SJSA1 (cell line): ENCODE results near the gene ARHGEF3. TPM values are rescaled to one million over a fixed set of nuclear protein-coding genes. Genes with fewer than 3 reads are reported as not detected.

ENCODE experiments used
- total RNA-seq: library from RNA; depleted of rRNA; stranded (reverse); fragments of >200 nt; shearing (Covaris generic); gene quantifications from 2 replicates; pipeline ENCODE4 v1.2.3, GENCODE V29; 2014; rRNA removed

Gene ARHGEF3
- total RNA-seq, 1 experiment from 2014 or later: 2.2 TPM

Other genes with a start within 250 kb of the ARHGEF3 start
- 9.5 and 17.0 TPM in 2 replicates for gene CCDC66, start 244.8 kb downstream of the ARHGEF3 start, total RNA-seq
- 18.9 and 23.7 TPM in 2 replicates for gene TASOR, start 118.7 kb downstream of the ARHGEF3 start, total RNA-seq